HepG2 (cell line): ENCODE measurements around the gene LRP5. TPM values are rescaled to one million over a fixed set of nuclear protein-coding genes. Genes with fewer than 3 reads are reported as not detected.

Experiments used
- NFYB ChIP-seq: sonication (generic); formaldehyde crosslinking; IDR thresholded peaks from 2 replicates; pipeline ENCODE4 v1.4.0; 2020; ENCODE audit warnings: missing genetic modification reagents
- ZNF138 ChIP-seq: sonication (generic); formaldehyde crosslinking; IDR thresholded peaks from 2 replicates; pipeline ENCODE4 v1.5.0; 2020; ENCODE audit warnings: mild to moderate bottlenecking, low read depth, missing genetic modification reagents
- ZNF232 ChIP-seq: sonication (generic); formaldehyde crosslinking; IDR thresholded peaks from 2 replicates; pipeline ENCODE4 v1.4.0; 2020; ENCODE audit warnings: missing genetic modification reagents, borderline replicate concordance
- ZNF335 ChIP-seq: sonication (generic); formaldehyde crosslinking; IDR thresholded peaks from 2 replicates; pipeline ENCODE4 v1.4.0; 2020; ENCODE audit warnings: missing genetic modification reagents
- polyA plus RNA-seq, 8 experiments: library from polyadenylated mRNA; depleted of rRNA in 3 of 8; stranded (reverse) in 7 of 8; unstranded in 1 of 8; fragments of >200 nt; fragmentation: Illumina TruSeq in 4 of 8; extraction: Trizol in 4 of 8; gene quantifications; 2 replicates each; pipeline versions ENCODE4 v1.2.1 to v1.2.3, GENCODE V29; 2011 to 2016; ENCODE audit warnings: low read depth in 4 of 8, missing spikeins in 1 of 8, mixed read lengths in 1 of 8; ENCODE audit not compliant: insufficient read depth in 1 of 8
- total RNA-seq, 5 experiments: library from RNA; depleted of rRNA; stranded (reverse); fragments of >200 nt; fragmentation: Illumina TruSeq; extraction: Trizol; gene quantifications; 2 replicates each; pipeline ENCODE4 v1.2.3, GENCODE V29; 2016; ENCODE audit warnings: low read depth in 1 of 5
- TF ChIP-seq, protein P1 (sequence below): sonication (generic); formaldehyde crosslinking; IDR thresholded peaks from 2 replicates; pipeline ENCODE4 v1.4.0; 2020; ENCODE audit warnings: mild to moderate bottlenecking, missing genetic modification reagents
- TF ChIP-seq, protein P2 (sequence below): conservative IDR thresholded peaks from 2 replicates; pipeline ENCODE4 v1.6.1; 2018; ENCODE audit warnings: missing genetic modification reagents
- TF ChIP-seq, protein P3 (sequence below): IDR thresholded peaks from 2 replicates; pipeline ENCODE4 v1.6.1; 2016
- TF ChIP-seq, protein P4 (sequence below): sonication (generic); formaldehyde crosslinking; IDR thresholded peaks from 2 replicates; pipeline ENCODE4 v1.4.0; 2020; ENCODE audit warnings: mild to moderate bottlenecking, missing genetic modification reagents, borderline replicate concordance
- TF ChIP-seq, protein P5 (sequence below): sonication (generic); formaldehyde crosslinking; IDR thresholded peaks from 2 replicates; pipeline ENCODE4 v1.9.0; 2021; ENCODE audit warnings: missing genetic modification reagents, borderline replicate concordance
- TF ChIP-seq, protein P6 (sequence below): IDR thresholded peaks from 2 replicates; pipeline ENCODE4 v1.6.1; 2016; ENCODE audit warnings: low read depth, control low read depth

Gene LRP5
- total and polyA plus RNA-seq, 2 of the 13 experiments (the other 11 are each of a cell fraction or from before 2014, with no cell fraction given): 40.4 to 64.0 TPM

DNA sequence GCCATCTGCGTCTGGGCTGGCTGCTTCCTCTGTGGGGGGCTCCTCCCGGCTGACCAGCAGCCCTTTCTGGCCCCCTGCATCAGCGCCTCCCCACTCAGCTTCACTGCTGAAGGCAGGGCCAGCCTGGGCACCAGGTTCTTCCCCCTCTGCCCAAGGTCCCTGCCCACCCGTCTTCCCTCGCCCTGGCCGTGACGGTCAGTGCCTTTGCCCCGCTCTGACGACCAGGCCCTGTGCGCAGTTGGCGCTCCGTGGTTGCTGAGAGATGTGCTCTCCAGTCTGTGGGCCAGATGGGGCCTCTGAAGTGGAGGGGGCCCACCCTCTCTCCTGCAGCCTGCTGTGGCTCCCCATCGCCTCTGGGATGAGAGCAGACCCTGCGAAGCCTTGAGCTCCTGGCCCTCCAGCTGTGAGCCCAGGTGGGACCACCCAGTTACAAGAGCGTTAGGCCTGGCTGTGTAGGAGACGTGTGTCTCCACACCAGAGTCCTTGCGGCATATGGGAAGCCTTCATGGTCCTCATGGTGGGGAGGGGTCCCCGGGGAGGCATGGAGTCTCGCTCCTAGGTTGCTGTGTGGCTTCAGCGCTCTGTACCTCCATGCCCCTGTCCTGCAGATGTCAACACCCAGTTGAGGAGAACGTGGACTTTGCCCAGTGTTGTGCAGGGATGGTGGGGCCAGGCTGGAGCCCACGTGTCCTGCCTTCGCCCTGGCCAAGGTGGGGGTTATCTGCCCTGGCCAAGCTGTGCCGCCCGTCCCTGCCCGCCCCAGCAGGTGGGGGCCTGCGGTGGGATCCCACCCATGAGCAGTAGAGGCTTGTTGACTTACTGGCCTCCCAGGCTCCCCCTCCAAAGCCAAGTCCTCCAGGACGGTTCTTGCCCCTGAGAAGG, 14.2 kb downstream of the LRP5 start (continued):
- TF ChIP-seq, protein P1, sequence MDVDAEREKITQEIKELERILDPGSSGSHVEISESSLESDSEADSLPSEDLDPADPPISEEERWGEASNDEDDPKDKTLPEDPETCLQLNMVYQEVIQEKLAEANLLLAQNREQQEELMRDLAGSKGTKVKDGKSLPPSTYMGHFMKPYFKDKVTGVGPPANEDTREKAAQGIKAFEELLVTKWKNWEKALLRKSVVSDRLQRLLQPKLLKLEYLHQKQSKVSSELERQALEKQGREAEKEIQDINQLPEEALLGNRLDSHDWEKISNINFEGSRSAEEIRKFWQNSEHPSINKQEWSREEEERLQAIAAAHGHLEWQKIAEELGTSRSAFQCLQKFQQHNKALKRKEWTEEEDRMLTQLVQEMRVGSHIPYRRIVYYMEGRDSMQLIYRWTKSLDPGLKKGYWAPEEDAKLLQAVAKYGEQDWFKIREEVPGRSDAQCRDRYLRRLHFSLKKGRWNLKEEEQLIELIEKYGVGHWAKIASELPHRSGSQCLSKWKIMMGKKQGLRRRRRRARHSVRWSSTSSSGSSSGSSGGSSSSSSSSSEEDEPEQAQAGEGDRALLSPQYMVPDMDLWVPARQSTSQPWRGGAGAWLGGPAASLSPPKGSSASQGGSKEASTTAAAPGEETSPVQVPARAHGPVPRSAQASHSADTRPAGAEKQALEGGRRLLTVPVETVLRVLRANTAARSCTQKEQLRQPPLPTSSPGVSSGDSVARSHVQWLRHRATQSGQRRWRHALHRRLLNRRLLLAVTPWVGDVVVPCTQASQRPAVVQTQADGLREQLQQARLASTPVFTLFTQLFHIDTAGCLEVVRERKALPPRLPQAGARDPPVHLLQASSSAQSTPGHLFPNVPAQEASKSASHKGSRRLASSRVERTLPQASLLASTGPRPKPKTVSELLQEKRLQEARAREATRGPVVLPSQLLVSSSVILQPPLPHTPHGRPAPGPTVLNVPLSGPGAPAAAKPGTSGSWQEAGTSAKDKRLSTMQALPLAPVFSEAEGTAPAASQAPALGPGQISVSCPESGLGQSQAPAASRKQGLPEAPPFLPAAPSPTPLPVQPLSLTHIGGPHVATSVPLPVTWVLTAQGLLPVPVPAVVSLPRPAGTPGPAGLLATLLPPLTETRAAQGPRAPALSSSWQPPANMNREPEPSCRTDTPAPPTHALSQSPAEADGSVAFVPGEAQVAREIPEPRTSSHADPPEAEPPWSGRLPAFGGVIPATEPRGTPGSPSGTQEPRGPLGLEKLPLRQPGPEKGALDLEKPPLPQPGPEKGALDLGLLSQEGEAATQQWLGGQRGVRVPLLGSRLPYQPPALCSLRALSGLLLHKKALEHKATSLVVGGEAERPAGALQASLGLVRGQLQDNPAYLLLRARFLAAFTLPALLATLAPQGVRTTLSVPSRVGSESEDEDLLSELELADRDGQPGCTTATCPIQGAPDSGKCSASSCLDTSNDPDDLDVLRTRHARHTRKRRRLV: no peak
- TF ChIP-seq ZNF138 (CRISPR knock-in tag) (no peak), ZNF335 (CRISPR knock-in tag) (no peak), NFYB (CRISPR knock-in tag) (no peak), ZNF232 (0 out of 2 replicates have a peak, but pooled peaks have one; percentile 45)
- TF ChIP-seq, protein P2, sequence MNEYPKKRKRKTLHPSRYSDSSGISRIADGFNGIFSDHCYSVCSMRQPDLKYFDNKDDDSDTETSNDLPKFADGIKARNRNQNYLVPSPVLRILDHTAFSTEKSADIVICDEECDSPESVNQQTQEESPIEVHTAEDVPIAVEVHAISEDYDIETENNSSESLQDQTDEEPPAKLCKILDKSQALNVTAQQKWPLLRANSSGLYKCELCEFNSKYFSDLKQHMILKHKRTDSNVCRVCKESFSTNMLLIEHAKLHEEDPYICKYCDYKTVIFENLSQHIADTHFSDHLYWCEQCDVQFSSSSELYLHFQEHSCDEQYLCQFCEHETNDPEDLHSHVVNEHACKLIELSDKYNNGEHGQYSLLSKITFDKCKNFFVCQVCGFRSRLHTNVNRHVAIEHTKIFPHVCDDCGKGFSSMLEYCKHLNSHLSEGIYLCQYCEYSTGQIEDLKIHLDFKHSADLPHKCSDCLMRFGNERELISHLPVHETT (CRISPR knock-in tag): no peak
- TF ChIP-seq, protein P3, sequence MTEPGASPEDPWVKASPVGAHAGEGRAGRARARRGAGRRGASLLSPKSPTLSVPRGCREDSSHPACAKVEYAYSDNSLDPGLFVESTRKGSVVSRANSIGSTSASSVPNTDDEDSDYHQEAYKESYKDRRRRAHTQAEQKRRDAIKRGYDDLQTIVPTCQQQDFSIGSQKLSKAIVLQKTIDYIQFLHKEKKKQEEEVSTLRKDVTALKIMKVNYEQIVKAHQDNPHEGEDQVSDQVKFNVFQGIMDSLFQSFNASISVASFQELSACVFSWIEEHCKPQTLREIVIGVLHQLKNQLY (CRISPR knock-in tag): peak; percentile 82; the same call in 1 of the 2 replicates
- TF ChIP-seq, protein P4, sequence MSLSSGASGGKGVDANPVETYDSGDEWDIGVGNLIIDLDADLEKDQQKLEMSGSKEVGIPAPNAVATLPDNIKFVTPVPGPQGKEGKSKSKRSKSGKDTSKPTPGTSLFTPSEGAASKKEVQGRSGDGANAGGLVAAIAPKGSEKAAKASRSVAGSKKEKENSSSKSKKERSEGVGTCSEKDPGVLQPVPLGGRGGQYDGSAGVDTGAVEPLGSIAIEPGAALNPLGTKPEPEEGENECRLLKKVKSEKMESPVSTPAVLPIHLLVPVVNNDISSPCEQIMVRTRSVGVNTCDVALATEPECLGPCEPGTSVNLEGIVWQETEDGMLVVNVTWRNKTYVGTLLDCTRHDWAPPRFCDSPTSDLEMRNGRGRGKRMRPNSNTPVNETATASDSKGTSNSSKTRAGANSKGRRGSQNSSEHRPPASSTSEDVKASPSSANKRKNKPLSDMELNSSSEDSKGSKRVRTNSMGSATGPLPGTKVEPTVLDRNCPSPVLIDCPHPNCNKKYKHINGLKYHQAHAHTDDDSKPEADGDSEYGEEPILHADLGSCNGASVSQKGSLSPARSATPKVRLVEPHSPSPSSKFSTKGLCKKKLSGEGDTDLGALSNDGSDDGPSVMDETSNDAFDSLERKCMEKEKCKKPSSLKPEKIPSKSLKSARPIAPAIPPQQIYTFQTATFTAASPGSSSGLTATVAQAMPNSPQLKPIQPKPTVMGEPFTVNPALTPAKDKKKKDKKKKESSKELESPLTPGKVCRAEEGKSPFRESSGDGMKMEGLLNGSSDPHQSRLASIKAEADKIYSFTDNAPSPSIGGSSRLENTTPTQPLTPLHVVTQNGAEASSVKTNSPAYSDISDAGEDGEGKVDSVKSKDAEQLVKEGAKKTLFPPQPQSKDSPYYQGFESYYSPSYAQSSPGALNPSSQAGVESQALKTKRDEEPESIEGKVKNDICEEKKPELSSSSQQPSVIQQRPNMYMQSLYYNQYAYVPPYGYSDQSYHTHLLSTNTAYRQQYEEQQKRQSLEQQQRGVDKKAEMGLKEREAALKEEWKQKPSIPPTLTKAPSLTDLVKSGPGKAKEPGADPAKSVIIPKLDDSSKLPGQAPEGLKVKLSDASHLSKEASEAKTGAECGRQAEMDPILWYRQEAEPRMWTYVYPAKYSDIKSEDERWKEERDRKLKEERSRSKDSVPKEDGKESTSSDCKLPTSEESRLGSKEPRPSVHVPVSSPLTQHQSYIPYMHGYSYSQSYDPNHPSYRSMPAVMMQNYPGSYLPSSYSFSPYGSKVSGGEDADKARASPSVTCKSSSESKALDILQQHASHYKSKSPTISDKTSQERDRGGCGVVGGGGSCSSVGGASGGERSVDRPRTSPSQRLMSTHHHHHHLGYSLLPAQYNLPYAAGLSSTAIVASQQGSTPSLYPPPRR (CRISPR knock-in tag): no peak; the same call in 1 of the 2 replicates
- TF ChIP-seq, protein P5, sequence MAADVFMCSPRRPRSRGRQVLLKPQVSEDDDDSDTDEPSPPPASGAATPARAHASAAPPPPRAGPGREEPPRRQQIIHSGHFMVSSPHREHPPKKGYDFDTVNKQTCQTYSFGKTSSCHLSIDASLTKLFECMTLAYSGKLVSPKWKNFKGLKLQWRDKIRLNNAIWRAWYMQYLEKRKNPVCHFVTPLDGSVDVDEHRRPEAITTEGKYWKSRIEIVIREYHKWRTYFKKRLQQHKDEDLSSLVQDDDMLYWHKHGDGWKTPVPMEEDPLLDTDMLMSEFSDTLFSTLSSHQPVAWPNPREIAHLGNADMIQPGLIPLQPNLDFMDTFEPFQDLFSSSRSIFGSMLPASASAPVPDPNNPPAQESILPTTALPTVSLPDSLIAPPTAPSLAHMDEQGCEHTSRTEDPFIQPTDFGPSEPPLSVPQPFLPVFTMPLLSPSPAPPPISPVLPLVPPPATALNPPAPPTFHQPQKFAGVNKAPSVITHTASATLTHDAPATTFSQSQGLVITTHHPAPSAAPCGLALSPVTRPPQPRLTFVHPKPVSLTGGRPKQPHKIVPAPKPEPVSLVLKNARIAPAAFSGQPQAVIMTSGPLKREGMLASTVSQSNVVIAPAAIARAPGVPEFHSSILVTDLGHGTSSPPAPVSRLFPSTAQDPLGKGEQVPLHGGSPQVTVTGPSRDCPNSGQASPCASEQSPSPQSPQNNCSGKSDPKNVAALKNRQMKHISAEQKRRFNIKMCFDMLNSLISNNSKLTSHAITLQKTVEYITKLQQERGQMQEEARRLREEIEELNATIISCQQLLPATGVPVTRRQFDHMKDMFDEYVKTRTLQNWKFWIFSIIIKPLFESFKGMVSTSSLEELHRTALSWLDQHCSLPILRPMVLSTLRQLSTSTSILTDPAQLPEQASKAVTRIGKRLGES (CRISPR knock-in tag): no peak
- TF ChIP-seq, protein P6, sequence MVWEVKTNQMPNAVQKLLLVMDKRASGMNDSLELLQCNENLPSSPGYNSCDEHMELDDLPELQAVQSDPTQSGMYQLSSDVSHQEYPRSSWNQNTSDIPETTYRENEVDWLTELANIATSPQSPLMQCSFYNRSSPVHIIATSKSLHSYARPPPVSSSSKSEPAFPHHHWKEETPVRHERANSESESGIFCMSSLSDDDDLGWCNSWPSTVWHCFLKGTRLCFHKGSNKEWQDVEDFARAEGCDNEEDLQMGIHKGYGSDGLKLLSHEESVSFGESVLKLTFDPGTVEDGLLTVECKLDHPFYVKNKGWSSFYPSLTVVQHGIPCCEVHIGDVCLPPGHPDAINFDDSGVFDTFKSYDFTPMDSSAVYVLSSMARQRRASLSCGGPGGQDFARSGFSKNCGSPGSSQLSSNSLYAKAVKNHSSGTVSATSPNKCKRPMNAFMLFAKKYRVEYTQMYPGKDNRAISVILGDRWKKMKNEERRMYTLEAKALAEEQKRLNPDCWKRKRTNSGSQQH (CRISPR knock-in tag): peak; percentile 87; the same call in 1 of the 2 replicates
